ENCODE results near the gene CSPG4. TPM values are rescaled to one million over a fixed set of nuclear protein-coding genes. Genes with fewer than 3 reads are reported as not detected.
"Not testable (repeated sequence)": the region's sequence is repeated elsewhere in the genome, so short reads cannot be mapped to it uniquely, and the experiment has no call there.

The CSPG4 gene
- total RNA-seq, 3 donors from 2014 or later: 6.3 to 42.9 (median 17.0) TPM

DNA sequence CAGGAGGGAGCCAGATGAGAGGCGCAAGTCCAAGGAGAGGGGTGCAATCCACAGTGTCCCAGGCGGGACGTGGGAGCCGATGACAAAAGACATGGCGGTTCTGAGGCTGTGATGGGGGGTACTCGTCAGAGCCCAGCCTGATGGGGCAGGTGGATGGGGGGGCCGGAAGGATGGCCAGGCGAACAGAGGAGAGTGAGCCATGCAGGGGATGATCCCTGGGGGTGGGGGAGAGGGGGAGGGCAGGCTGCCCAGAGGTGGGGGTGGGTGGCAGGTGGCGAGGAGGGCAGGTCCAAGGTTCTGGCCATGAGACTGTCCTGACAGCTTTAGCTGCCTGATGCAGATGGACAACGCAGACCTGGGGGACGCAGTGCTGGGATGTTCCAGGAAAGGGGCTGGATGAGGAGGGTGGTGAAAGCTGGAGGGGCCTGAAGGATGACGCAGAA, 8.9 kb upstream of the CSPG4 start:
- intact Hi-C loops (cut with DNase I; ENCODE audit: low total_unique reads): no loop called here
- Histone ChIP-seq H3K27ac (no peak overlapping the region), H3K36me3 (no peaks in the 10 kb centered on the region), H3K27me3 (no peaks in the 10 kb centered on the region), H3K4me3 (no peak overlapping the region), H3K9me3 (no peaks in the 10 kb centered on the region), H3K4me1 (peaks cover 5 to 6% of the 10 kb centered on the region in 2 donors)
- no peak for DNase-seq (ENCODE audit: low spot score in 2 of 2)
- no peak for TF ChIP-seq POLR2AphosphoS5 (IDR thresholded peaks at IDR 0.05)
- TF ChIP-seq POLR2A (IDR thresholded peaks at IDR 0.05): no peak
- TF ChIP-seq, protein P1, sequence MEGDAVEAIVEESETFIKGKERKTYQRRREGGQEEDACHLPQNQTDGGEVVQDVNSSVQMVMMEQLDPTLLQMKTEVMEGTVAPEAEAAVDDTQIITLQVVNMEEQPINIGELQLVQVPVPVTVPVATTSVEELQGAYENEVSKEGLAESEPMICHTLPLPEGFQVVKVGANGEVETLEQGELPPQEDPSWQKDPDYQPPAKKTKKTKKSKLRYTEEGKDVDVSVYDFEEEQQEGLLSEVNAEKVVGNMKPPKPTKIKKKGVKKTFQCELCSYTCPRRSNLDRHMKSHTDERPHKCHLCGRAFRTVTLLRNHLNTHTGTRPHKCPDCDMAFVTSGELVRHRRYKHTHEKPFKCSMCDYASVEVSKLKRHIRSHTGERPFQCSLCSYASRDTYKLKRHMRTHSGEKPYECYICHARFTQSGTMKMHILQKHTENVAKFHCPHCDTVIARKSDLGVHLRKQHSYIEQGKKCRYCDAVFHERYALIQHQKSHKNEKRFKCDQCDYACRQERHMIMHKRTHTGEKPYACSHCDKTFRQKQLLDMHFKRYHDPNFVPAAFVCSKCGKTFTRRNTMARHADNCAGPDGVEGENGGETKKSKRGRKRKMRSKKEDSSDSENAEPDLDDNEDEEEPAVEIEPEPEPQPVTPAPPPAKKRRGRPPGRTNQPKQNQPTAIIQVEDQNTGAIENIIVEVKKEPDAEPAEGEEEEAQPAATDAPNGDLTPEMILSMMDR (IDR thresholded peaks at IDR 0.05): no peak

DNA sequence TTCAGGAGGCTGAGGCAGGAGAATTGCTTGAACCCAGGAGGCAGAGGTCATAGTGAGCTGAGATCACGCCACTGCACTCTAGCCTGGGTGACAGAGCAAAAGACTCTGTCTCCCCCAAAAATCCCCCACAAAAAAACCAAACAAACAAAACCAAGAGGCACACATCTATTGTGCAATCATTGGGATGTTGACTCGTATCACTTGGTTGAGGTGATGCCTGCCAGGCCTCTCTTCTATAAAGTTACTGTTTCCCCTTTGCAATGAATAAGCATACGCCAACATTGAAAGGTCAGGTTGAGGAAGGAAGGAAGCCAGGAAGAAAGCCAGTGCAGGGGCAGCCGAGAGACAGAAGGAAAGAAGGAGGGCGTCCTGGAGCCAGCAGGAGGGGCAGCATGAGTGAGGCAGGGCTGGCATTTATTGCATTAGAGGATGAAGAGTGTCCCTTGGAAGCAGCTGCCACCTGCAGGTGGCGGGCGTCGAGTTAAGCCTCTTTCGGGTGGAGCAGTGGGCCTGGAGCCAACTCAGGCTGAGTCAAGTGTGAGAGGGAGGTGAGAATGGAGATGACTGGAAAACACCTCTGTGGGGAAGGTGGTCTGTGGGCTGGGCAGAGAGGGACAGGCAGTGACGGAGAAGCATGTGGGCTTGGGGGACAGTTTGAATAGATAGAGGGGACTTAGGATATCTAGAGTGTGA, 8.3 kb upstream of the CSPG4 start:
- Histone ChIP-seq H3K9me3 (no peaks in the 10 kb centered on the region), H3K36me3 (no peaks in the 10 kb centered on the region), H3K4me3 (no peak overlapping the region), H3K27ac (no peak overlapping the region), H3K27me3 (no peaks in the 10 kb centered on the region), H3K4me1 (peaks cover 5 to 6% of the 10 kb centered on the region in 2 donors)
- intact Hi-C loops (cut with DNase I; ENCODE audit: low total_unique reads): no loop called here
- TF ChIP-seq, protein P1 (IDR thresholded peaks at IDR 0.05): peak in 1 of 3 donors; percentile 32
- no peak for TF ChIP-seq POLR2A (IDR thresholded peaks at IDR 0.05)
- peak in 1 of 2 donors; percentile 60 for DNase-seq (ENCODE audit: low spot score in 2 of 2)

DNA sequence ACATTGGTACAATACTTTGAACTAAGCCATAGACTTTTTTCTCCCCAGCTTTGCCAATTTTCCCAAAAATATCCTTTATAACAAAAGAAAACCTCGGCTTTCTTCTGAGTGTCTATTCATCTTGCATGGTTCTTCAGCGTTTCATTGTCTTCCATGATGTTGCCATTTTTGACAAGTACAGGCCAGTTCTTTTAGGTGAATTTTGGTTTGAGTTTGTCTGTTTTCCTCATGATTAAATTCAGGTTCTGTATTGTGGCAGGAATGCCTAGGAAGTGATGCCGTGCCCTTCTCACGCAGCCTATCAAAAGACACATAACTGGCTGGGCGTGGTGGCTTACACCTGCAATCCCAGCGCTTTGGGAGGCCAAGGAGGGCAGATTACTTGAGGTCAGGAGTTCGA, 7.6 kb upstream of the CSPG4 start:
- no peak overlapping the region for H3K27ac ChIP-seq

DNA sequence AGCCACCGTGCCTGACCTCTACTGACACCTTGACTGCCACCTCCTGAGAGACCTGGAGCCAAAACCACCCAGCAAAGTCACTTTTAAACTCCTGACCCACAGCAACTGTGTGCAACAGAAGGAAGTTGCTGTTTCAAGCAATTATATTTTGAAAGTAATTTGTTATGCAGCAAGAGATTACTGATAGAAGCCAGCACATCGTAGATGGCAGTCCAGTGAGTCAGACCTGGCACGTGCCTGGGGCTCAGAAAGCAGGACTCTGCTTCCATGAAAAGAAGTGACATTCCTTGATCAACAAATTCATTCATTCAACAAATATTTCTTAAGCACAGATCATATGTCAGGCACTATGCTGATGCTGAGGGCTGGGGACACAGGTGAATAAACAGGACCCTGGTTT, 5.7 kb upstream of the CSPG4 start:
- DNase-seq (ENCODE audit: low spot score in 2 of 2): no peak
- intact Hi-C loops (cut with DNase I; ENCODE audit: low total_unique reads): no loop called here
- no peak overlapping the region for H3K27ac ChIP-seq
- no peak overlapping the region for H3K4me3 ChIP-seq
- no peaks in the 10 kb centered on the region for H3K9me3 ChIP-seq
- H3K4me1 ChIP-seq: no peaks in the 10 kb centered on the region
- TF ChIP-seq POLR2A (IDR thresholded peaks at IDR 0.05) (no peak), POLR2AphosphoS5 (IDR thresholded peaks at IDR 0.05) (no peak)
- TF ChIP-seq, protein P1 (IDR thresholded peaks at IDR 0.05): no peak
- no peaks in the 10 kb centered on the region for H3K36me3 ChIP-seq
- no peaks in the 10 kb centered on the region for H3K27me3 ChIP-seq

More for the DNA sequence above, 7.6 kb upstream of the CSPG4 start:
- Histone ChIP-seq H3K9me3 (no peaks in the 10 kb centered on the region), H3K4me3 (no peak overlapping the region), H3K36me3 (no peaks in the 10 kb centered on the region), H3K4me1 (peaks cover 5 to 6% of the 10 kb centered on the region in 2 donors), H3K27me3 (no peaks in the 10 kb centered on the region)
- TF ChIP-seq POLR2AphosphoS5 (IDR thresholded peaks at IDR 0.05): no peak
- intact Hi-C loops (cut with DNase I; ENCODE audit: low total_unique reads): no loop called here
- DNase-seq (ENCODE audit: low spot score in 2 of 2): no peak

DNA sequence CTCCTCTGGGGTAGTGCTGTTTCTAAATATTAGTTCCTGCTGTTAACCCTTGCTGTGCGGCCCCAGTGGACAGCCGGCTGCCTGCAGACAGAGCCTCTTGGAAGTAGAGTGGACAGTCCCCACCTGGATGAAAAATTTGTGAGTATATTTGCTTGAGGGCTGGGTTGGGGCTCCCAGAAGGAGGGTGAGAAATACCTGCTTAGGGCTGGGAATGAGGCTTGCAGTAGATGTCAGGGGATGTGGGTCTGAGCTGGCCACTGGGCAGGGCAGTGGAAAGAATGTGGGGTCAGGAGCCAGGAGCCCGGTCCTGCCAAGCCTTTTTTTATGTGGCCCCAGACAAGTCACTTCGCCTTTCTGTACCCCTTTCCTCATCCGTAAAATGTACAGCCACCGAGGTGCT, 4.4 kb upstream of the CSPG4 start:
- H3K4me1 ChIP-seq; H3K4me3 ChIP-seq; intact Hi-C loops (cut with DNase I; ENCODE audit: low total_unique reads); H3K27ac ChIP-seq; H3K36me3 ChIP-seq; DNase-seq (ENCODE audit: low spot score in 2 of 2); H3K27me3 ChIP-seq; H3K9me3 ChIP-seq: not testable (repeated sequence)

DNA sequence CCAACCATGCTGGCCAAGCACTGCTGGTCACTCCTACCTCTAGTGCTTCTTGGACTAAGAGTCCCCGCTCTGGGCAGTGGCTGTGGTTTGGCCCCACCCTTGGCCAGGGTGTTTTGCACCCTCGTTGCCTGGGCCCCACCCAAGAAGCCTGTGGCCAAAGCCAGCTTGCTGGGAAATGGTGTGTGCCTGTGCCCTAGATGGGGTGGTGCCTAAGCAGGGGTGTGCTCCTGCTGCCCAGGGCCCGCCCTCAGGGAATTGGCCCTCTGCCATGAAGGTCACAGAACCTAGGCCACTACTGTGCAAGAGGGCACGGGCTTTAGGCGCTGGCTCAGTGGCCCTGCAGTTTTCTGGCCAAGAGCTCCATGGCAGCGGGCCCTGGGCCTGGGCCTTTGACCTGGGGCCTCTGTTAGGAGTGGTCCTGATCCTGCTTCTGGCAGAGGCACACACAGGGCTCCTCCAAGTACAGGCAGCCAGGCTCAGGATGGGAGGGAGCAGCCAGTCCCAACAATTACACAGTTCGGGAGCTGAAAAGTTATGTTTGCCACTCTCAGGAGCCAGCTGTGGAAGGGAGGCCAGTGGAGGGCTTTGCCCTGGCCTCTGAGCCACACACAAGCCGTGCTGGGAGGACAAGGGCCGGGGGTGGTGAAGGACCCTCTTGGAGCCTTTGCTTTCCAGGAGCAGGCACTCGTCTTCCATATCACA, 3.8 kb upstream of the CSPG4 start:
- H3K4me3 ChIP-seq; intact Hi-C loops (cut with DNase I; ENCODE audit: low total_unique reads); H3K9me3 ChIP-seq; H3K4me1 ChIP-seq; H3K27me3 ChIP-seq; DNase-seq (ENCODE audit: low spot score in 2 of 2); H3K36me3 ChIP-seq; H3K27ac ChIP-seq: not testable (repeated sequence)

DNA sequence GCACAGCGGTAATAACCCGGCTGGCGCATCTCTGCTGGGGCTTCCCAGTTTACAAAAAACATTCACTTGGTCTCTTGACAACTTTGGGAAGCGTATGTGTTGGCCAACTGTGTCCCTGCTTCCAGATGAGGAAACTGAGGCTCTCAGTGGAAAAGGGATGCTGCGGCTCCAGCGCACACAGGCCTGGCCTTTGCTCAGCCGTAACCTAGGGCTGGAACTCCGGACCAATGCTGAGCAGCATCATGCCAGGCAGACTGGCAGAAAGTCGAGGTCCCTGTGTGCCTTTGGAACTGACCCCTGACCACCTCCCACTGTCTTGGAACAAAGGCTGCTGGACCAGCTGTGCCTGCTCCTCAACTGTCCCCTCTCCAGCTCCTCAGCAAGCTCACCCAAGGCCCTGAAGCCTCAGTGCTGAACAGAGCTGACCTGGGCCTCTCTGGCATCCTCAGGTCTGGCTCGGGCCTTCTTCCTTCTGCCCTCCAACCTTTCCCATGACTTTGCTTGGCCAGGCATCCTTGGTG, 2.7 kb upstream of the CSPG4 start:
- intact Hi-C loops (cut with DNase I; ENCODE audit: low total_unique reads); DNase-seq (ENCODE audit: low spot score in 2 of 2); H3K27me3 ChIP-seq; H3K4me1 ChIP-seq; H3K9me3 ChIP-seq; H3K4me3 ChIP-seq; H3K36me3 ChIP-seq: not testable (repeated sequence)
- peak overlapping the region in 1 of 2 donors; percentile 25 for H3K27ac ChIP-seq

All from breast epithelium (tissue), 4 donors.